Activated CD8-positive, alpha-beta T cell treated with anti-CD3 and anti-CD28 coated beads, Interleukin-2, amount 10 ng/mL, durations not matched to agents 7 days and 5 days (primary cell): ENCODE results near the gene PRIMA1. TPM values are rescaled to one million over a fixed set of nuclear protein-coding genes. Genes with fewer than 3 reads are reported as not detected.

Source experiments
- ATAC-seq: fragments of 150-1000 bp; cut with Tn5 transposase; one replicate; pipeline ENCODE4 v1.10.0; 2021; ENCODE audit warnings: moderate library complexity
- CTCF ChIA-PET: fragments of 350-600 bp; sonication (Branson Sonifier 250); formaldehyde crosslinking; loops from one replicate; lab custom pipeline; 2021; ENCODE audit warnings: antibody characterized with exemption; lab: Charles Lee
- POLR2A ChIA-PET: fragments of 350-600 bp; sonication (Branson Sonifier 250); formaldehyde crosslinking; loops from one replicate; lab custom pipeline; 2021; ENCODE audit warnings: antibody characterized with exemption; lab: Charles Lee
- DNase-seq: peaks from one replicate; pipeline ENCODE4 v3.0.0-alpha.2; 2020
- H3K27ac Mint-ChIP-seq: one replicate; pipeline ENCODE4 v1.8.0; 2021; ENCODE audit warnings: mild to moderate bottlenecking, mixed read lengths
- H3K27me3 Mint-ChIP-seq: one replicate; pipeline ENCODE4 v1.8.0; 2021; ENCODE audit warnings: low read depth, mixed read lengths
- H3K36me3 Mint-ChIP-seq: one replicate; pipeline ENCODE4 v1.8.0; 2021; ENCODE audit warnings: low read depth, mixed read lengths
- H3K4me1 Mint-ChIP-seq: one replicate; pipeline ENCODE4 v1.8.0; 2021; ENCODE audit warnings: low read depth, mixed read lengths
- H3K4me3 Mint-ChIP-seq: one replicate; pipeline ENCODE4 v1.8.0; 2021; ENCODE audit warnings: mild to moderate bottlenecking, mixed read lengths
- H3K9me3 Mint-ChIP-seq: one replicate; pipeline ENCODE4 v1.8.0; 2022; ENCODE audit warnings: mixed read lengths; ENCODE audit not compliant: insufficient read depth
- total RNA-seq, 2 experiments: library from RNA; stranded (reverse); gene quantifications; one replicate each; pipeline ENCODE4 v1.2.3, GENCODE V29; 2021

The PRIMA1 gene
- total RNA-seq, 2 experiments from 2014 or later, result not detected

- Mint-ChIP-seq H3K36me3 (no peaks in the 10 kb centered on the region), H3K4me1 (no peaks in the 10 kb centered on the region), H3K27me3 (no peaks in the 10 kb centered on the region), H3K4me3 (no peak overlapping the region), H3K27ac (no peak overlapping the region), H3K9me3 (no peaks in the 10 kb centered on the region)
- ChIA-PET CTCF (no interaction called here), POLR2A (no interaction called here)
- no peak for ATAC-seq
- DNase-seq, result no peak
Observed at GRCh38 chr14:93747102-93747501, 41.2 kb downstream of the PRIMA1 start.

DNA sequence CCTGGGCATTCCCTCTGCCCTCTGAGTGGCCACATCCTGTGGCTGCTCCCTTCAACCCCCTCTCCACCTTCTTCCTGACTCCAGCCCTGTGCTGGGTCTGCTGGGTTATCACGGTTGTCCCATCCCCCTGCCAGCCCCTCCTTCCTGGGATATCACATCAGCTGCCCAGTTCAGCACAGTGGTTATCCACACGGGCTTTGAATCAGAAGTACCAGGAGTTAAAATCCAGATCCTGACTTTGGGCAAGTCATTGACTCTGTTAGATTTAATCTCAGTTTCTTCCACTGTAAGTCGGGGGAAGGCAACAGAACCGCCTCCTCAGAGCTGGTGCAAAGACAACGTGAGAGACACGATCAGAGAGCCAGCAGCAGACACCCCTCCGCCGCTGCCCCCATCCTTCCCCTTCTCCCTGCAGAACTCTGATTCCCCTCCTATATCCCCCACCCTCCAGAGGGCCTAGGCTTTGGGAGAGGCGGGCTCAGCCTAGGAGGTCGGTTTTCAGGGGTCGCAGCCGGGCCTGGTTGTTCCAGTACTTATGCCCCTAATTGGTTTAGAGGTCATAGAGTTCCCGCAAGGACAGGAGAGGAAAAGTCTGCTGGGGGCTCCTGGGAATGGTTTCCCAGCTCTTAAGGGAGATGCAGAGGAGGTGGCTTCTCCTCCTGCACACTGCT, 42.5 kb downstream of the PRIMA1 start:
- Mint-ChIP-seq H3K27ac (no peak overlapping the region), H3K4me1 (no peaks in the 10 kb centered on the region), H3K4me3 (no peak overlapping the region), H3K27me3 (peaks cover 2% of the 10 kb centered on the region), H3K36me3 (no peaks in the 10 kb centered on the region), H3K9me3 (no peaks in the 10 kb centered on the region)
- CTCF ChIA-PET, result no interaction called here
- POLR2A ChIA-PET, result no interaction called here
- ATAC-seq (no peak), DNase-seq (no peak)

DNA sequence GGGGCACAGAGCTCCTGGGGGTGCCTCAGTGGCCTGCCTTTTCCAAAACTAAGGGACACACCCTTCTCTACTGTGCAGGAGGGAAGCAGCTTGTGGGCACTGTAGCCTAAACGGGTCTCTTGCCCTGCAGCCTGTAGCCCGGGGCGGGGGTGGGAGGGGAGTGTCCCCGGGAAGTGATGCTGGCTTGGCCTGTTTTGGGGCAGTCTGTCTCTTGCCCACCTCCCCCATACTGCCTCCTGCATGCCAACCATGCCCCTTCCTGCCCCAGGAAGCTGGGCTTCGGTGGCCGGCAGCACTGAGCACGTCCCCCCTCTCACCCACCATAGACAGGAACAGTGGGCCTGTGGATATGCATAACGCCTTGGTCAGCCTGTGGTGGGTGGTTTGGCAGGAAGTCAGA, 43.4 kb downstream of the PRIMA1 start:
- H3K9me3 Mint-ChIP-seq, result no peaks in the 10 kb centered on the region
- peaks cover 2% of the 10 kb centered on the region for H3K27me3 Mint-ChIP-seq
- H3K4me1 Mint-ChIP-seq, result no peaks in the 10 kb centered on the region
- DNase-seq (no peak), ATAC-seq (no peak)
- H3K4me3 Mint-ChIP-seq, result no peak overlapping the region
- ChIA-PET POLR2A (no interaction called here), CTCF (no interaction called here)
- no peak overlapping the region for H3K27ac Mint-ChIP-seq
- no peaks in the 10 kb centered on the region for H3K36me3 Mint-ChIP-seq

DNA sequence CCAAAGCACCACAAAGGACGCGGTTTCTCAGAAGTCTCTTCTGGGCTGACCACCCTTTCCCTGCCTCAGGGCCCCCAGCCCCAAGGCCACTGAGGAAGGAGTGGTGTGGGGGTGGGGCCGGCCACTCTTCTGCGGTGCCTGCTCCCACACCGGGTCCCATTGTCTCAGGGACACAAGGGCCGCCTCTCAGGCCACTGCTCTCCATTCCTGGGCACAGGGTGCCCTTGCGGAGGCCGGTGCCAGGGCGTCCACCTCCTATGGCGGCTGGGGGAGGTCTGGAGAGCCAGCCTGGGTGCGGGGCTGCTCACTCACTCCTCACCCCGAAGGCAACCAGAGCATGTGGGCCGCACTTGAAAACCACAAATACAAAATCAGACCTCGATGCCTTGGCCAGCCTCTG, 44.1 kb downstream of the PRIMA1 start:
- Mint-ChIP-seq H3K36me3 (no peaks in the 10 kb centered on the region), H3K4me3 (no peak overlapping the region), H3K4me1 (no peaks in the 10 kb centered on the region), H3K27me3 (peaks cover 4% of the 10 kb centered on the region), H3K9me3 (no peaks in the 10 kb centered on the region), H3K27ac (no peak overlapping the region)
- ChIA-PET POLR2A (no interaction called here), CTCF (no interaction called here)
- no peak for ATAC-seq
- no peak for DNase-seq

- H3K36me3 Mint-ChIP-seq, result no peaks in the 10 kb centered on the region
- ATAC-seq (no peak), DNase-seq (no peak)
- H3K4me1 Mint-ChIP-seq, result no peaks in the 10 kb centered on the region
- H3K27me3 Mint-ChIP-seq, result peaks cover 4% of the 10 kb centered on the region
- no peak overlapping the region for H3K27ac Mint-ChIP-seq
- ChIA-PET POLR2A (no interaction called here), CTCF (no interaction called here)
- no peak overlapping the region for H3K4me3 Mint-ChIP-seq
- no peaks in the 10 kb centered on the region for H3K9me3 Mint-ChIP-seq
Observed at GRCh38 chr14:93743270-93744060, 44.8 kb downstream of the PRIMA1 start.

GRCh38 chr14:93742761-93743160, 45.5 kb downstream of the PRIMA1 start:
- H3K4me3 Mint-ChIP-seq, result no peak overlapping the region
- H3K4me1 Mint-ChIP-seq, result no peaks in the 10 kb centered on the region
- H3K9me3 Mint-ChIP-seq, result no peaks in the 10 kb centered on the region
- DNase-seq (no peak), ATAC-seq (no peak)
- ChIA-PET POLR2A (no interaction called here), CTCF (no interaction called here)
- H3K27me3 Mint-ChIP-seq, result peaks cover 4% of the 10 kb centered on the region
- no peaks in the 10 kb centered on the region for H3K36me3 Mint-ChIP-seq
- no peak overlapping the region for H3K27ac Mint-ChIP-seq

GRCh38 chr14:93741556-93742230, 46.6 kb downstream of the PRIMA1 start:
- ATAC-seq, result no peak
- DNase-seq, result no peak
- Mint-ChIP-seq H3K36me3 (no peaks in the 10 kb centered on the region), H3K4me3 (no peak overlapping the region), H3K9me3 (no peaks in the 10 kb centered on the region), H3K4me1 (no peaks in the 10 kb centered on the region), H3K27me3 (peaks cover 4% of the 10 kb centered on the region), H3K27ac (no peak overlapping the region)
- CTCF ChIA-PET, result no interaction called here
- POLR2A ChIA-PET, result no interaction called here

- DNase-seq, result no peak
- ChIA-PET CTCF (no interaction called here), POLR2A (no interaction called here)
- H3K4me3 Mint-ChIP-seq, result no peak overlapping the region
- H3K4me1 Mint-ChIP-seq, result no peaks in the 10 kb centered on the region
- H3K9me3 Mint-ChIP-seq, result no peaks in the 10 kb centered on the region
- H3K36me3 Mint-ChIP-seq, result no peaks in the 10 kb centered on the region
- H3K27me3 Mint-ChIP-seq, result peaks cover 4% of the 10 kb centered on the region
- no peak for ATAC-seq
- H3K27ac Mint-ChIP-seq, result no peak overlapping the region
Observed at GRCh38 chr14:93737634-93738033, 50.7 kb downstream of the PRIMA1 start.

DNA sequence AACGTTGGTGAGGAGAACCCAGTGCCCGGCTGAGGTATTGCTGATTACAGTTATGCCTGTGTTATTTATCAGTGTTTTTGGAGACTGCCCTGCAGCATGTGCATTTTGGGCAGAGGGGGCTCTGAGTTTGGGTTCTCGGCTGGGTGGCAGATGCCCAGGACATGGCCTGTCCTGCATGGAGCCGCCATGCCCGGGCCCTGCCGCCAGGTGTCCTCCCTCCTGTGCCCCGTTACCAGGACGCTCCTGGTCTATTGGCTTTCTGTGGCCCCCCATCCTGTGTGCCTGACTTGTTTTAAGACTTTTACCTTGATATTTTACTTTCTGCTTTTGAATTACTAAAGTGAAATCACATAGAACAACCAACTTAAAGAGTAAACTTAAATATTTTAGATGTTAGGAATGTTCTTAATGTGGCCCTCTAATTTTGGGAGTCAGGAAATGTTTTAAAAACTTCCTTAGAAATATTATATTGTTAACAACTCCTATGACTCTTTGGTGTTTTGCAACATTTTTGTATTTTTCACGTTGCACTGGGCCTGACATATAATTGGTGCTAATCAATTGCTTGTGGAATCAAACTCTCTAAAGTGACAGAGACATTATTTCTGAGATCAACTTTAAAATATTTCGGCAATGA, 51.8 kb downstream of the PRIMA1 start:
- ATAC-seq (no peak), DNase-seq (no peak)
- ChIA-PET CTCF (no interaction called here), POLR2A (no interaction called here)
- Mint-ChIP-seq H3K4me1 (no peaks in the 10 kb centered on the region), H3K27me3 (peaks cover 4% of the 10 kb centered on the region), H3K27ac (no peak overlapping the region), H3K36me3 (no peaks in the 10 kb centered on the region), H3K9me3 (no peaks in the 10 kb centered on the region), H3K4me3 (no peak overlapping the region)

GRCh38 chr14:93735206-93735605, 53.1 kb downstream of the PRIMA1 start:
- Mint-ChIP-seq H3K4me3 (no peak overlapping the region), H3K4me1 (no peaks in the 10 kb centered on the region), H3K27me3 (peaks cover 2% of the 10 kb centered on the region), H3K36me3 (no peaks in the 10 kb centered on the region), H3K9me3 (no peaks in the 10 kb centered on the region), H3K27ac (no peak overlapping the region)
- ATAC-seq (no peak), DNase-seq (no peak)
- ChIA-PET CTCF (no interaction called here), POLR2A (no interaction called here)

GRCh38 chr14:93734086-93734822, 54.0 kb downstream of the PRIMA1 start:
- H3K27ac Mint-ChIP-seq, result no peak overlapping the region
- POLR2A ChIA-PET, result no interaction called here
- H3K27me3 Mint-ChIP-seq, result peaks cover under 1% of the 10 kb centered on the region
- CTCF ChIA-PET, result no interaction called here
- no peaks in the 10 kb centered on the region for H3K4me1 Mint-ChIP-seq
- H3K9me3 Mint-ChIP-seq, result no peaks in the 10 kb centered on the region
- DNase-seq, result peak; percentile 21
- no peaks in the 10 kb centered on the region for H3K36me3 Mint-ChIP-seq
- H3K4me3 Mint-ChIP-seq, result no peak overlapping the region
- no peak for ATAC-seq
